A549 (cell line): ENCODE results near the gene KCTD3.

ENCODE experiments used
- CBX2 ChIP-seq: fragments of 200-600 bp; sonication (generic); IDR thresholded peaks from 2 replicates; pipeline ENCODE4 v1.6.1; 2016; ENCODE audit warnings: low read depth, mild to moderate bottlenecking, borderline replicate concordance
- CEBPB ChIP-seq, 2 experiments: fragments of >200 bp in 1 of 2; sonication (Bioruptor Twin) in 1 of 2; formaldehyde crosslinking in 1 of 2; IDR thresholded peaks; 2 replicates each; pipeline ENCODE4 v1.6.1; 2012 to 2016
- CTCF ChIP-seq: fragments of >200 bp; sonication (Bioruptor Twin); formaldehyde crosslinking; IDR thresholded peaks from 3 replicates; pipeline ENCODE4 v1.5.1; 2016
- EP300 ChIP-seq, 2 experiments: fragments of >200 bp; sonication (Bioruptor Twin); formaldehyde crosslinking; IDR thresholded peaks; 2 replicates in 1 of 2; 3 replicates in 1 of 2; pipeline ENCODE4 v1.6.1; 2016 to 2017
- ESRRA ChIP-seq: fragments of 150-350 bp; IDR thresholded peaks from 2 replicates; pipeline ENCODE4 v1.6.1; 2014; ENCODE audit warnings: mild to moderate bottlenecking, low read length, borderline replicate concordance
- HMGXB4 ChIP-seq: fragments of 250-450 bp; sonication (Bioruptor Pico); IDR thresholded peaks from 2 replicates; pipeline ENCODE4 v1.5.0; 2021; ENCODE audit warnings: mild to moderate bottlenecking, moderate library complexity, borderline replicate concordance
- HOXA7 ChIP-seq: fragments of 250-450 bp; sonication (Bioruptor Pico); IDR thresholded peaks from 2 replicates; pipeline ENCODE4 v1.5.0; 2020; ENCODE audit warnings: mild to moderate bottlenecking, moderate library complexity
- HOXB13 ChIP-seq: fragments of 250-450 bp; sonication (Bioruptor Pico); IDR thresholded peaks from 2 replicates; pipeline ENCODE4 v1.5.0; 2020; ENCODE audit warnings: low read depth, mild to moderate bottlenecking, moderate library complexity
- MYC ChIP-seq: IDR thresholded peaks from 2 replicates; pipeline ENCODE4 v1.6.1; 2012; ENCODE audit warnings: mild to moderate bottlenecking, inconsistent platforms, low read length, improper control_type of control experiment, borderline replicate concordance
- PHF8 ChIP-seq: fragments of 200-600 bp; sonication (generic); IDR thresholded peaks from 2 replicates; pipeline ENCODE4 v1.6.1; 2016; ENCODE audit warnings: low read depth, mild to moderate bottlenecking, antibody characterized with exemption, moderate library complexity, borderline replicate concordance
- POLR2A ChIP-seq: IDR thresholded peaks from 2 replicates; pipeline ENCODE4 v1.6.1; 2012; ENCODE audit warnings: mild to moderate bottlenecking, low read length
- RAD21 ChIP-seq, 2 experiments: fragments of >200 bp in 1 of 2; sonication (Bioruptor Twin) in 1 of 2; formaldehyde crosslinking in 1 of 2; IDR thresholded peaks in 1 of 2; conservative IDR thresholded peaks in 1 of 2; 2 replicates in 1 of 2; 3 replicates in 1 of 2; pipeline ENCODE4 v1.6.1; 2012 to 2018; ENCODE audit warnings: inconsistent platforms in 1 of 2
- SMC3 ChIP-seq: fragments of >200 bp; sonication (Bioruptor Twin); formaldehyde crosslinking; IDR thresholded peaks from 3 replicates; pipeline ENCODE4 v1.6.1; 2018; ENCODE audit warnings: inconsistent platforms

- TF ChIP-seq SMC3 (no peak), CTCF (no peak), POLR2A (no peak), MYC (no peak), PHF8 (no peak), EP300 (IDR thresholded peaks at IDR 0.05) (no peak), CEBPB (IDR thresholded peaks at IDR 0.05) (no peak), HMGXB4 (CRISPR knock-in tag) (no peak), CBX2 (no peak), ESRRA (no peak), HOXA7 (CRISPR knock-in tag) (no peak), HOXB13 (CRISPR knock-in tag) (no peak), RAD21 (conservative IDR thresholded peaks at IDR 0.05 in 1 of 2, IDR thresholded peaks at IDR 0.05 in 1 of 2) (no peak)
Measured at GRCh38 chr1:215606036-215606435, 38.9 kb downstream of the KCTD3 start.
